Measurements from ENCODE around the gene C7. TPM values are rescaled to one million over a fixed set of nuclear protein-coding genes. Genes with fewer than 3 reads are reported as not detected.

C7 gene
- total RNA-seq, result 3.9 TPM

DNA sequence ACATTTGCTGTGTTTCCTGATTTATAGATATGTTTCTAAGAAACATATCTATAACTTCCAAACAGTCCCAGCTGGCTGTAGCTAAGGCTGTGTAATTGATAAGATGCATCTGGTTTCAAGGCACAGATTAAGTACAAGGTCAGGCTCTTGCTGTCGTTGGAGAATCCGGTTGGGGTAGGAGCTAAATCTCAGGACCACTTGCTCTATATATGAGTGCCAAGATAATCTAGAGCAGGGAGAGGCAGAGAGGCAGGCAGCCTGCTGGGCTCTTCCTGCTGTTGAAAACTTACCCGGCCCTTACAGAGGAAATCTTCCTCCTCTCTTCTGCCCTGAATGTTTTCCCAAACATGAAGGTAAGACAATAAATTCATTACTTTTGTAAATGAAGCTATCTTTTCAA lies at the start of gene C7:
C7 (plus strand) TSS at position 234 of the 400 bp plus-strand sequence; CDS start at position 348, 114 bp downstream.

Small RNA genes lying within 50 kb of the gene (small RNA-seq; reads per million reads assigned to genes)
- not detected for gene AC114967.1
- gene RNU7-161P, result not detected

Other genes starting within 250 kb of the C7 start
- 5.5 TPM for gene PTGER4, start 229.6 kb upstream of the C7 start, total RNA-seq
- 54.2 TPM for gene TTC33, start 153.5 kb upstream of the C7 start, total RNA-seq
- gene PRKAA1, start 111.1 kb upstream of the C7 start, total RNA-seq, result 55.6 TPM
- 822 TPM for gene RPL37, start 74.3 kb upstream of the C7 start, total RNA-seq
- gene CARD6, start 68.1 kb upstream of the C7 start, total RNA-seq, result 1.4 TPM
- gene MROH2B, start 161.8 kb downstream of the C7 start, total RNA-seq, result not detected